BLaER1 treated with 17β-estradiol and CSF1 and Interleukin-3, amounts not matched to agents 10 nM and 100 nM (cell line): Measurements from ENCODE around the gene KHDC4.
A peak's percentile ranks its signal among the peaks of the same experiment; 100 is the strongest.

Experiments used
- H3K27ac ChIP-seq, 11 experiments: shearing (Covaris generic); formaldehyde crosslinking; 2 replicates each; pipeline ENCODE4 v1.8.1; 2022
- H3K27me3 ChIP-seq, 11 experiments: shearing (Covaris generic); formaldehyde crosslinking; 2 replicates each; pipeline ENCODE4 v1.8.1; 2022
- H3K36me3 ChIP-seq, 11 experiments: shearing (Covaris generic); formaldehyde crosslinking; 2 replicates each; pipeline ENCODE4 v1.8.1; 2022
- H3K4me1 ChIP-seq, 10 experiments: shearing (Covaris generic); formaldehyde crosslinking; 2 replicates each; pipeline ENCODE4 v1.8.1; 2022
- H3K4me2 ChIP-seq, 11 experiments: shearing (Covaris generic); formaldehyde crosslinking; 2 replicates each; pipeline ENCODE4 v1.8.1; 2022
- H3K4me3 ChIP-seq, 10 experiments: shearing (Covaris generic); formaldehyde crosslinking; 2 replicates each; pipeline ENCODE4 v1.8.1; 2022
- H3K9ac ChIP-seq, 11 experiments: shearing (Covaris generic); formaldehyde crosslinking; 2 replicates each; pipeline ENCODE4 v1.8.1; 2022
- H3K9me3 ChIP-seq, 11 experiments: shearing (Covaris generic); formaldehyde crosslinking; replicated peaks in 1 of 11; 2 replicates each; pipeline ENCODE4 v1.8.1; 2022
- H4K20me1 ChIP-seq, 11 experiments: shearing (Covaris generic); formaldehyde crosslinking; 2 replicates each; pipeline ENCODE4 v1.8.1; 2022
- Cebpa-rat ChIP-seq, 11 experiments: shearing (Covaris generic); IDR thresholded peaks; 2 replicates each; pipeline ENCODE4 v1.8.1; 2022

KHDC4 gene

GRCh38 chr1:155884031-155884960, 49.9 kb downstream of the KHDC4 start:
- Histone ChIP-seq H3K9me3 (no peaks in the 10 kb centered on the region), H3K4me2 (no peak overlapping the region), H3K36me3 (peaks cover 53 to 100% (median 87%) of the 10 kb centered on the region in 11 experiments), H3K27me3 (no peaks in the 10 kb centered on the region; a peak in 1 of 22 replicates), H3K4me3 (no peak overlapping the region), H3K9ac (no peak overlapping the region), H3K27ac (no peak overlapping the region), H3K4me1 (no peaks in the 10 kb centered on the region), H4K20me1 (peaks cover 0 to 49% (median 0%) of the 10 kb centered on the region in 11 experiments; a peak in 7 of 22 replicates)
- no peak for TF ChIP-seq Cebpa-rat (IDR thresholded peaks at IDR 0.05)

DNA sequence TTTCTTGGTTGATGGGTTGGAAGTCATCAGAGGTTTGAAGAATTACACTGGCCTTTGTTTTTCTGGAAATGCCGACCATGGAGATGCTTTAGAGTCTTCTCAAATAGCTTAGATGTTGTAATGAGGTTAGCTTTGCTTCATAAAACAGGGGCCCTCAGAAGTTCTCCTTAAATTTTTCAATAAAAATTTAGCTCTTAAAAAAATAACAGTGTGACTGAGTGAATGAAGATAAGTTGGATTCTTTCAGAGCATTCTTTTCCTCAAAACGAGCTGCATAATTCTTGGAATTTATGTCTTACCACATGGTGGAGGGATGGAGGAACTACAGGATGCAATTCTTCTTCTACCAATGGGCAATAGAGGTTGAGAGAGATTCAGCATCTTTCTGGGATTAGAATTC, 51.4 kb downstream of the KHDC4 start:
- no peak overlapping the region for H3K27ac ChIP-seq
- H3K4me1 ChIP-seq, result no peaks in the 10 kb centered on the region
- H3K4me3 ChIP-seq, result no peak overlapping the region
- no peak for TF ChIP-seq Cebpa-rat (IDR thresholded peaks at IDR 0.05)
- no peak overlapping the region for H3K4me2 ChIP-seq
- peaks cover 54 to 99% (median 90%) of the 10 kb centered on the region in 11 experiments for H3K36me3 ChIP-seq
- H4K20me1 ChIP-seq, result peaks cover 0 to 61% (median 3%) of the 10 kb centered on the region in 11 experiments; a peak in 11 of 22 replicates
- H3K9ac ChIP-seq, result no peak overlapping the region
- H3K9me3 ChIP-seq, result no peaks in the 10 kb centered on the region
- no peaks in the 10 kb centered on the region; a peak in 1 of 22 replicates for H3K27me3 ChIP-seq

DNA sequence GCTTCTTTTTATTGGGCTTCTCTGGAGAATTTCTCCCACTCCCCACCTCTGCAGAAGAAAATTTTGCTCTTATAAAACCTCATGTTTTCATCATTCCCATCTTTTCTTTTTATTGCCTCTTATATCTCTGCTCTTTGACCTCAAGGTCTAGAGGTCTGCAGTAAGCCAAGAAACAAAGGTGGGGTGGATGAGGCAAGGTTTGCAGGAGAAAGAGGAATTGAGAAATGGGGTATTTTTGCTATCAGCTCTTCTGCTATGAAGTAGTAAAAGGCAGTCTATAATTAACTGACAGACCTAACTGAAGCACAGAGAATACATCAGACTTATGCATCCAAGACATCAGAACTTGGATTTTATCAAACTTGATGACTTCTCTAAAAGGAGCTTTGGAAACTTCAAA, 52.0 kb downstream of the KHDC4 start:
- peaks cover 0 to 67% (median 3%) of the 10 kb centered on the region in 11 experiments; a peak in 11 of 22 replicates for H4K20me1 ChIP-seq
- no peak overlapping the region for H3K4me3 ChIP-seq
- H3K9ac ChIP-seq, result no peak overlapping the region
- H3K4me1 ChIP-seq, result no peaks in the 10 kb centered on the region
- no peaks in the 10 kb centered on the region for H3K9me3 ChIP-seq
- H3K36me3 ChIP-seq, result peaks cover 55 to 99% (median 86%) of the 10 kb centered on the region in 11 experiments
- H3K4me2 ChIP-seq, result no peak overlapping the region
- H3K27ac ChIP-seq, result no peak overlapping the region
- no peak for TF ChIP-seq Cebpa-rat (IDR thresholded peaks at IDR 0.05)
- H3K27me3 ChIP-seq, result no peaks in the 10 kb centered on the region; a peak in 1 of 22 replicates

DNA sequence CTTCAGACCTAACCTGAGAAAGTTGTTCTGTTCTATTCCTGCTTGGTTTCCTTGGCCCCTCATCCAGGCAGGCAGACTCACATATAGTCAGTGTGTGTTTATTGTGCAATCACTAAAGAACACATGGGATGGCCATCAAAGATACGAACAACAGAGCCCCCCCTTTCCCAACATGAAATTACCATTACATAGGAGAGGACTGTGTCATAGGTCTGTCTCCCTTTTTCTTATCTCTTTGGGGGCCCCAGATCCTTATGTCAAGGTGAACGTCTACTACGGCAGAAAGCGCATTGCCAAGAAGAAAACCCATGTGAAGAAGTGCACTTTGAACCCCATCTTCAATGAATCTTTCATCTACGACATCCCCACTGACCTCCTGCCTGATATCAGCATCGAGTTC, 53.3 kb downstream of the KHDC4 start:
- Histone ChIP-seq H3K27ac (no peak overlapping the region), H3K9me3 (no peaks in the 10 kb centered on the region), H3K4me1 (no peaks in the 10 kb centered on the region), H3K4me2 (no peak overlapping the region), H4K20me1 (peaks cover 0 to 78% (median 3%) of the 10 kb centered on the region in 11 experiments; a peak in 11 of 22 replicates), H3K27me3 (no peaks in the 10 kb centered on the region; a peak in 1 of 22 replicates), H3K36me3 (peaks cover 48 to 94% (median 80%) of the 10 kb centered on the region in 11 experiments), H3K4me3 (no peak overlapping the region), H3K9ac (no peak overlapping the region)
- TF ChIP-seq Cebpa-rat (IDR thresholded peaks at IDR 0.05), result peak in 2 of 11 experiments; percentile 12 to 59; a peak in 4 of 22 replicates

DNA sequence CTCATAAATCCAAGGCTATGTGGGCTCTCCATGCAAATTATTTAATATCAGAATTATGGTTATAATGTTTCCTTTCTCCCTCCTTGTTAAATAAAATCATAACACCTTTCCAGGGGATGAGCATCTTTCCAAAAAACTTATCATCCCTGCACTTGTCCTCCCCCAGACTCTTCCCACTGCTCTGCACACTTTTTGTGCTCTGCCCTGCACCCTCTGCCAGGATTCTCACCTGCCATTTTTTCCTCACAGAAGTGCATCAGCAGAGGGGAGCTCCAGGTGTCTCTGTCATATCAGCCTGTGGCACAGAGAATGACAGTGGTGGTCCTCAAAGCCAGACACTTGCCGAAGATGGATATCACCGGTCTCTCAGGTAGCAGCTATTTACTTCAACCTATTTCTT, 54.0 kb downstream of the KHDC4 start:
- H3K9ac ChIP-seq, result no peak overlapping the region
- no peaks in the 10 kb centered on the region for H3K4me1 ChIP-seq
- no peak overlapping the region for H3K4me2 ChIP-seq
- no peaks in the 10 kb centered on the region; a peak in 1 of 22 replicates for H3K27me3 ChIP-seq
- no peak for TF ChIP-seq Cebpa-rat (IDR thresholded peaks at IDR 0.05)
- H4K20me1 ChIP-seq, result peaks cover 0 to 80% (median 3%) of the 10 kb centered on the region in 11 experiments; a peak in 12 of 22 replicates
- peaks cover 43 to 94% (median 78%) of the 10 kb centered on the region in 11 experiments for H3K36me3 ChIP-seq
- no peak overlapping the region for H3K27ac ChIP-seq
- H3K4me3 ChIP-seq, result no peak overlapping the region
- no peaks in the 10 kb centered on the region for H3K9me3 ChIP-seq

- no peak overlapping the region for H3K27ac ChIP-seq
- peaks cover 0 to 86% (median 8%) of the 10 kb centered on the region in 11 experiments; a peak in 12 of 22 replicates for H4K20me1 ChIP-seq
- H3K27me3 ChIP-seq, result no peaks in the 10 kb centered on the region; a peak in 1 of 22 replicates
- H3K9ac ChIP-seq, result no peak overlapping the region
- H3K4me3 ChIP-seq, result no peak overlapping the region
- H3K9me3 ChIP-seq, result no peaks in the 10 kb centered on the region
- no peaks in the 10 kb centered on the region for H3K4me1 ChIP-seq
- peaks cover 39 to 90% (median 64%) of the 10 kb centered on the region in 11 experiments for H3K36me3 ChIP-seq
- no peak for TF ChIP-seq Cebpa-rat (IDR thresholded peaks at IDR 0.05)
- H3K4me2 ChIP-seq, result no peak overlapping the region
Observed at GRCh38 chr1:155877945-155878344, 56.3 kb downstream of the KHDC4 start.

GRCh38 chr1:155873860-155874259, 60.4 kb downstream of the KHDC4 start:
- Histone ChIP-seq H4K20me1 (peaks cover 7 to 99% (median 30%) of the 10 kb centered on the region in 11 experiments; a peak in 17 of 22 replicates), H3K4me1 (no peaks in the 10 kb centered on the region), H3K36me3 (peaks cover 40 to 90% (median 63%) of the 10 kb centered on the region in 11 experiments), H3K4me2 (no peak overlapping the region), H3K27ac (no peak overlapping the region), H3K4me3 (no peak overlapping the region), H3K9me3 (no peaks in the 10 kb centered on the region), H3K9ac (no peak overlapping the region), H3K27me3 (no peaks in the 10 kb centered on the region)
- no peak for TF ChIP-seq Cebpa-rat (IDR thresholded peaks at IDR 0.05)

GRCh38 chr1:155872527-155872926, 61.7 kb downstream of the KHDC4 start:
- Histone ChIP-seq H3K36me3 (peaks cover 47 to 92% (median 67%) of the 10 kb centered on the region in 11 experiments), H3K9ac (no peak overlapping the region; a peak in 1 of 22 replicates), H3K27ac (no peak overlapping the region), H3K4me3 (no peak overlapping the region), H3K4me2 (no peak overlapping the region), H3K27me3 (no peaks in the 10 kb centered on the region), H4K20me1 (peaks cover 7 to 99% (median 37%) of the 10 kb centered on the region in 11 experiments; a peak in 17 of 22 replicates), H3K9me3 (no peaks in the 10 kb centered on the region), H3K4me1 (no peaks in the 10 kb centered on the region)
- no peak for TF ChIP-seq Cebpa-rat (IDR thresholded peaks at IDR 0.05)

DNA sequence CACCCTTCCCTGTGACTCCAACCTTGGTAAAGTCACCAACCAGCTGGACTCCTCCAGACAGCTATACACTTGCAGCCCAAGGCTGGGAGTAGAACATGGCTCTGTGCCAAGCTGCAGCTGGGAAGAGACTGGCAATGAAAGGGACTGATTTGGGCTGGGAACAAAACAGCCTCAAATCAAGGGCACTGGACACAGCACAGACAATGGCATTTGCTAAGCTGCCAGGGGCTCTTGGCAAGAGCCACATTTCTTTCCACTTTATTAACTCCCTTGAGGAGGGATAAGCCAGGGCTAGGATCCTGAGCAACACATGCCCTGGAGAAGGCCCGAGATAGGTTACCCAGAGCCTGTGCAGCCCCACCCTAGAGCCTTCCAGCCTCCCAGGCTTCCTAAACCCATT, 62.8 kb downstream of the KHDC4 start:
- no peak for TF ChIP-seq Cebpa-rat (IDR thresholded peaks at IDR 0.05)
- no peaks in the 10 kb centered on the region for H3K4me1 ChIP-seq
- peaks cover 50 to 89% (median 70%) of the 10 kb centered on the region in 11 experiments for H3K36me3 ChIP-seq
- H3K9ac ChIP-seq, result no peak overlapping the region
- no peaks in the 10 kb centered on the region for H3K9me3 ChIP-seq
- no peak overlapping the region for H3K27ac ChIP-seq
- no peak overlapping the region for H3K4me3 ChIP-seq
- no peak overlapping the region for H3K4me2 ChIP-seq
- peaks cover 7 to 98% (median 37%) of the 10 kb centered on the region in 11 experiments; a peak in 17 of 22 replicates for H4K20me1 ChIP-seq
- H3K27me3 ChIP-seq, result no peaks in the 10 kb centered on the region
